A549 (cell line): ENCODE measurements around the gene FAM13A. TPM values are rescaled to one million over a fixed set of nuclear protein-coding genes. Genes with fewer than 3 reads are reported as not detected.

Experiments used
- ATAC-seq, 2 experiments: fragments of 200-7000 bp in 1 of 2; fragments of >200 bp in 1 of 2; cut with Nextera tagmentation in 1 of 2; cut with Tn5 transposase in 1 of 2; 3 replicates each; pipeline versions ENCODE4 v1.8.0 to v1.9.1; 2018 to 2020; ENCODE audit warnings: mild to moderate bottlenecking in 1 of 2, moderate library complexity in 1 of 2
- CTCF ChIA-PET: fragments of 300-600 bp; sonication (Branson Sonifier 250); formaldehyde crosslinking; extraction: SDS; loops from one replicate; lab custom pipeline; 2021; ENCODE audit warnings: antibody characterized with exemption, inconsistent platforms; lab: Yijun Ruan, JAX
- POLR2A ChIA-PET: fragments of 350-600 bp; formaldehyde crosslinking; extraction: SDS; loops from one replicate; lab custom pipeline; 2021; ENCODE audit warnings: antibody characterized with exemption, inconsistent platforms; lab: Yijun Ruan, JAX
- DNase-seq, 2 experiments: peaks; one replicate each; pipeline versions ENCODE4 v3.0.0 to v3.0.0-alpha.2; 2011 to 2016; ENCODE audit warnings: low read depth in 1 of 2, low spot score in 1 of 2
- FAIRE-seq: peaks from 2 replicates; lab custom pipeline; 2011; peaks lifted over from hg19 to GRCh38; lab: Jason Lieb, UNC
- H3K27ac ChIP-seq, 2 experiments: fragments of >200 bp; sonication (Bioruptor Twin); formaldehyde crosslinking; 3 replicates each; pipeline ENCODE4 v1.5.1; 2016 to 2017
- H3K4me1 ChIP-seq: fragments of >200 bp; sonication (Bioruptor Twin); formaldehyde crosslinking; 3 replicates; pipeline ENCODE4 v1.6.1; 2016
- H3K4me2 ChIP-seq: fragments of >200 bp; sonication (Bioruptor Twin); formaldehyde crosslinking; 3 replicates; pipeline ENCODE4 v1.6.1; 2016
- H3K4me3 ChIP-seq: fragments of >200 bp; sonication (Bioruptor Twin); formaldehyde crosslinking; 3 replicates; pipeline ENCODE4 v1.5.1; 2016
- H3K9me3 ChIP-seq: fragments of >200 bp; sonication (Bioruptor Twin); formaldehyde crosslinking; 3 replicates; pipeline ENCODE4 v1.6.1; 2016
- ATOH8 ChIP-seq: fragments of 250-450 bp; sonication (Bioruptor Pico); IDR thresholded peaks from 2 replicates; pipeline ENCODE4 v1.5.0; 2020; ENCODE audit warnings: low read depth, mild to moderate bottlenecking, moderate library complexity
- BHLHE40 ChIP-seq: IDR thresholded peaks from 2 replicates; pipeline ENCODE4 v1.6.1; 2012; ENCODE audit warnings: low read depth, low read length, inconsistent platforms
- CBX8 ChIP-seq: fragments of 200-600 bp; sonication (generic); IDR thresholded peaks from 2 replicates; pipeline ENCODE4 v1.6.1; 2016
- CEBPB ChIP-seq, 2 experiments: fragments of >200 bp in 1 of 2; sonication (Bioruptor Twin) in 1 of 2; formaldehyde crosslinking in 1 of 2; IDR thresholded peaks; 2 replicates each; pipeline ENCODE4 v1.6.1; 2012 to 2016
- CTCF ChIP-seq: fragments of >200 bp; sonication (Bioruptor Twin); formaldehyde crosslinking; IDR thresholded peaks from 3 replicates; pipeline ENCODE4 v1.5.1; 2016
- EHF ChIP-seq: fragments of 250-450 bp; sonication (Bioruptor Pico); IDR thresholded peaks from 2 replicates; pipeline ENCODE4 v1.5.0; 2020; ENCODE audit warnings: mild to moderate bottlenecking
- FOSL2 ChIP-seq, 2 experiments: fragments of 450-650 bp in 1 of 2; fragments of >200 bp in 1 of 2; sonication (Bioruptor Twin) in 1 of 2; formaldehyde crosslinking; IDR thresholded peaks; 2 replicates each; pipeline versions ENCODE4 v1.5.0 to v1.6.1; 2016 to 2020; ENCODE audit warnings: mild to moderate bottlenecking in 1 of 2, moderate library complexity in 1 of 2
- GATA3 ChIP-seq: IDR thresholded peaks from 2 replicates; pipeline ENCODE4 v1.6.1; 2012; ENCODE audit warnings: borderline replicate concordance
- HOXB5 ChIP-seq: fragments of 250-450 bp; sonication (Bioruptor Pico); IDR thresholded peaks from 2 replicates; pipeline ENCODE4 v1.5.0; 2020; ENCODE audit warnings: mild to moderate bottlenecking, moderate library complexity
- JUN ChIP-seq, 2 experiments: fragments of >200 bp; sonication (Bioruptor Twin); formaldehyde crosslinking; IDR thresholded peaks; 2 replicates in 1 of 2; 3 replicates in 1 of 2; pipeline ENCODE4 v1.6.1; 2016 to 2017
- JUNB ChIP-seq: fragments of >200 bp; sonication (Bioruptor Twin); formaldehyde crosslinking; IDR thresholded peaks from 2 replicates; pipeline ENCODE4 v1.6.1; 2016
- KDM1A ChIP-seq: fragments of 200-600 bp; sonication (generic); IDR thresholded peaks from 2 replicates; pipeline ENCODE4 v1.6.1; 2016; ENCODE audit warnings: low read depth, mild to moderate bottlenecking
- KDM5A ChIP-seq: fragments of 200-600 bp; sonication (generic); IDR thresholded peaks from 2 replicates; pipeline ENCODE4 v1.6.1; 2016; ENCODE audit warnings: antibody characterized with exemption, mild to moderate bottlenecking
- MAX ChIP-seq: IDR thresholded peaks from 2 replicates; pipeline ENCODE4 v1.6.1; 2012
- MAZ ChIP-seq: fragments of 150-350 bp; IDR thresholded peaks from 2 replicates; pipeline ENCODE4 v1.6.1; 2014; ENCODE audit warnings: antibody characterized with exemption, low read depth, low read length, borderline replicate concordance
- PHF8 ChIP-seq: fragments of 200-600 bp; sonication (generic); IDR thresholded peaks from 2 replicates; pipeline ENCODE4 v1.6.1; 2016; ENCODE audit warnings: low read depth, mild to moderate bottlenecking, antibody characterized with exemption, moderate library complexity, borderline replicate concordance
- POLR2AphosphoS2 ChIP-seq: conservative IDR thresholded peaks from 2 replicates; pipeline ENCODE4 v1.6.1; 2012; ENCODE audit warnings: low read length, improper control_type of control experiment, inconsistent platforms
- RAD21 ChIP-seq, 2 experiments: fragments of >200 bp in 1 of 2; sonication (Bioruptor Twin) in 1 of 2; formaldehyde crosslinking in 1 of 2; IDR thresholded peaks in 1 of 2; conservative IDR thresholded peaks in 1 of 2; 2 replicates in 1 of 2; 3 replicates in 1 of 2; pipeline ENCODE4 v1.6.1; 2012 to 2018; ENCODE audit warnings: inconsistent platforms in 1 of 2
- RCOR1 ChIP-seq: fragments of 150-350 bp; IDR thresholded peaks from 2 replicates; pipeline ENCODE4 v1.6.1; 2014; ENCODE audit warnings: antibody characterized with exemption, low read length, low read depth
- SMC3 ChIP-seq: fragments of >200 bp; sonication (Bioruptor Twin); formaldehyde crosslinking; IDR thresholded peaks from 3 replicates; pipeline ENCODE4 v1.6.1; 2018; ENCODE audit warnings: inconsistent platforms
- TP53 ChIP-seq: fragments of 250-450 bp; sonication (Bioruptor Pico); IDR thresholded peaks from 2 replicates; pipeline ENCODE4 v1.5.0; 2021; ENCODE audit warnings: mild to moderate bottlenecking, moderate library complexity
- ZC3H11A ChIP-seq: fragments of 450-650 bp; IDR thresholded peaks from 2 replicates; pipeline ENCODE4 v1.6.1; 2014; ENCODE audit warnings: antibody characterized with exemption, mild to moderate bottlenecking
- ZFP36 ChIP-seq: fragments of 450-650 bp; IDR thresholded peaks from 2 replicates; pipeline ENCODE4 v1.6.1; 2014; ENCODE audit warnings: borderline replicate concordance; ENCODE audit not compliant: partially characterized antibody
- ZSCAN20 ChIP-seq: fragments of 250-450 bp; sonication (Bioruptor Pico); IDR thresholded peaks from 2 replicates; pipeline ENCODE4 v1.8.0; 2022; ENCODE audit warnings: mild to moderate bottlenecking, moderate library complexity
- WGBS: methylation state at CpG from one replicate; pipeline ENCODE4 v1.1.6; 2017; ENCODE audit errors: missing lambda C conversion rate; 5-methylcytosine and 5-hydroxymethylcytosine counted together
- polyA plus RNA-seq, 4 experiments: library from polyadenylated mRNA; depleted of rRNA in 3 of 4; stranded (reverse); fragments of >200 nt; fragmentation: RNase III in 1 of 4; extraction: RNeasy Plus Mini Kit Qiagen cat#74134 plus additional on column Dnase treatment in 1 of 4; gene quantifications; 2 replicates in 3 of 4; 3 replicates in 1 of 4; pipeline ENCODE4 v1.2.3, GENCODE V29; 2011 to 2017

FAM13A gene
- polyA plus RNA-seq, 2 of the 4 experiments (the other 2 are of a cell fraction): 6.5 to 22.0 TPM

GRCh38 chr4:88819818-88820697 lies 236.9 kb downstream of the FAM13A start:
- no peaks in the 10 kb centered on the region for H3K9me3 ChIP-seq
- no peak overlapping the region for H3K27ac ChIP-seq
- H3K4me1 ChIP-seq: peaks cover 25% of the 10 kb centered on the region; the same call in 2 of the 3 replicates
- POLR2A ChIA-PET: no interaction called here
- peak overlapping the region; percentile 76 for H3K4me2 ChIP-seq
- no peak for ATAC-seq
- H3K4me3 ChIP-seq: no peak overlapping the region
- DNase-seq: no peak
- WGBS: 56% methylated on average over 5 of the region's 5 CpGs
- no peak for TF ChIP-seq CBX8
- TF ChIP-seq GATA3: no peak
- TF ChIP-seq CEBPB (IDR thresholded peaks at IDR 0.05): no peak
- no peak for TF ChIP-seq KDM1A
- no peak for TF ChIP-seq MAX
- TF ChIP-seq ATOH8 (CRISPR knock-in tag): no peak
- no peak for FAIRE-seq
- CTCF ChIA-PET: interaction anchor here (0.8 to 6.6 kb wide), 7 partner anchors 24 to 204 kb away, joined by 3 to 112 read pairs (median 4); no protein-coding TSS in a partner anchor

DNA sequence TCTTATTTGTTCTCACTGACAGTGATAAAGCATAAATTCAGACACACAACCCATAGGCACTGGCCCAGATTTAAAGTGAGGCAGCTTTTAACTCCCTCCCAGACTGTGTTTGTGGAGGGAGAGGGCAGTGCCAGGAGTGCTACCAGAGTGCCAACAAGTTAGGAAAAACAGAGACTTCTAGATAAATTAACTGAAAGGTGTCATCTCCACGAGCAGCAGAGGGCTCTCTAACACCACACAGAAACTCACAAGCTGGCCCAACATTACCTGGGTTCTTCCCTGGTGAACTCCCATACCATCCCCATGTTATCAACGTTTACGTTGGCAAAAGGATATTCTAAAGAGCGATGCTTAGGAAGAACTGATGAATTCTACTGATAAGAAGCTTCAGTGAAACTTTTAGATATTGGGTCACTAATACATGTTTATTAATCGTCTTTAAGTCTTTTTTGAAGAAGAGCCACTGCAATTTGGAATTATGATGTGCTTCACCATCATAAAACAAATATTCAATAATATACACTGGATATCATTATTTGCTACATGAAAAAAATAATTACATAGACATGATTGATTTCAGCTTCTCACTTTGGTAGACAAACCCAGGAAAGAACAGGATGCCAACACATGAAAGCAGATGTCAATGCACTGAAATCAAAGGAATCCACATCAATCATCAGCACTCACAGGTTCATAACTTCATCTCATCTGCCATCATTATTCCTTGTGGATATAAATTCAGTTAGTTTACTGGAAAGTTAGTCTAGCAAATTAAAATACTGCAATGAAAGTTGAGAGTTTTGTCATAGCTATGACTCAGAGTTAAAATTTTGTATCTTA lies 238.1 kb downstream of the FAM13A start:
- no peak overlapping the region for H3K27ac ChIP-seq

More for the DNA sequence above, 238.1 kb downstream of the FAM13A start:
- Histone ChIP-seq H3K4me1 (peaks cover 20% of the 10 kb centered on the region; the same call in 2 of the 3 replicates), H3K4me2 (peak overlapping the region; percentile 3; the same call in 1 of the 3 replicates), H3K9me3 (no peaks in the 10 kb centered on the region), H3K4me3 (no peak overlapping the region)
- no peak for TF ChIP-seq ZC3H11A
- TF ChIP-seq JUN (IDR thresholded peaks at IDR 0.05): no peak
- no peak for TF ChIP-seq TP53 (CRISPR knock-in tag)
- no peak for TF ChIP-seq MAZ
- TF ChIP-seq ZFP36: no peak
- no peak for TF ChIP-seq HOXB5 (CRISPR knock-in tag)
- TF ChIP-seq FOSL2 (IDR thresholded peaks at IDR 0.05): no peak
- no peak for TF ChIP-seq FOSL2 (CRISPR knock-in tag; IDR thresholded peaks at IDR 0.05)
- TF ChIP-seq POLR2AphosphoS2: no peak
- no peak for TF ChIP-seq JUNB
- TF ChIP-seq CTCF: peak; percentile 69
- TF ChIP-seq RCOR1: no peak
- TF ChIP-seq RAD21 (conservative IDR thresholded peaks at IDR 0.05 in 1 of 2, IDR thresholded peaks at IDR 0.05 in 1 of 2): peak; percentile 84 to 89
- no peak for TF ChIP-seq EHF (CRISPR knock-in tag)
- TF ChIP-seq SMC3: peak; percentile 88
- TF ChIP-seq BHLHE40: no peak
- TF ChIP-seq PHF8: no peak
- TF ChIP-seq KDM5A: no peak
- TF ChIP-seq ZSCAN20: no peak
- FAIRE-seq (no peak), DNase-seq (peak; percentile 10 to 66), ATAC-seq (peak; percentile 27 to 54; a peak in 3 of 6 replicates)
- WGBS: 27% methylated on average over 5 of the region's 5 CpGs
- CTCF ChIA-PET: interaction anchor here (0.5 to 6.6 kb wide), 27 partner anchors 11 to 779 kb away, joined by 3 to 112 read pairs (median 4); no protein-coding TSS in a partner anchor
- POLR2A ChIA-PET: interaction anchor here (0.6 kb wide), 2 partner anchors 29 to 112 kb away, joined by 3 to 4 read pairs; no protein-coding TSS in a partner anchor
